ENCODE measurements around the gene VPS39. TPM values are rescaled to one million over a fixed set of nuclear protein-coding genes. Genes with fewer than 3 reads are reported as not detected.

Gene VPS39
- polyA plus RNA-seq, 1 of the 3 experiments (the other 2 are of a cell fraction), result 61.1 TPM

DNA sequence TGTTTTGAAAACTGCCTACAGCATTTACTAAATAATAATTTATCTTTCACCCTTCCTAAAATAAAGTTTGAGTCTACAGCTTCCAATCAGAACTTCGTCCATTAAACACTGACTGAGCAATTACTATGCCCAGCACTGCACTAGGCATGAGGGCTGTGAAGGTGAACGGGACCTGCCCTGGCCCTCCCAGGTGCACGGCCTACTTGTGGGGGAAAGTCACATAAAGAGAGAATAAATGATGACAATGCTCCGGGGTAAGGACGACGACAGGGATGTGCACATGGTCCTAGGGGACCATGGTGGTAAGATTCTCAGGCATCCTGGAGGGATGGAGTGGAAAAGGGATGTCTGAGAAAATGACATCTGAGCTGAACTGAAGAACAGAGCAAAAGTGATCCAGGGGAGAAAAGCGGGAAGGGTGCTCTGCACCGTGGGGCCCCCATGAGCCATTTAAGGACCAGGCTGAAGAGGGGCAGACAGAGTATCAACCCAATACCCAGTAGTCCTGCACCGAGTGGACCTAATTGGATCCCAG, 63.2 kb downstream of the VPS39 start (continued):
- TF ChIP-seq, protein P1, sequence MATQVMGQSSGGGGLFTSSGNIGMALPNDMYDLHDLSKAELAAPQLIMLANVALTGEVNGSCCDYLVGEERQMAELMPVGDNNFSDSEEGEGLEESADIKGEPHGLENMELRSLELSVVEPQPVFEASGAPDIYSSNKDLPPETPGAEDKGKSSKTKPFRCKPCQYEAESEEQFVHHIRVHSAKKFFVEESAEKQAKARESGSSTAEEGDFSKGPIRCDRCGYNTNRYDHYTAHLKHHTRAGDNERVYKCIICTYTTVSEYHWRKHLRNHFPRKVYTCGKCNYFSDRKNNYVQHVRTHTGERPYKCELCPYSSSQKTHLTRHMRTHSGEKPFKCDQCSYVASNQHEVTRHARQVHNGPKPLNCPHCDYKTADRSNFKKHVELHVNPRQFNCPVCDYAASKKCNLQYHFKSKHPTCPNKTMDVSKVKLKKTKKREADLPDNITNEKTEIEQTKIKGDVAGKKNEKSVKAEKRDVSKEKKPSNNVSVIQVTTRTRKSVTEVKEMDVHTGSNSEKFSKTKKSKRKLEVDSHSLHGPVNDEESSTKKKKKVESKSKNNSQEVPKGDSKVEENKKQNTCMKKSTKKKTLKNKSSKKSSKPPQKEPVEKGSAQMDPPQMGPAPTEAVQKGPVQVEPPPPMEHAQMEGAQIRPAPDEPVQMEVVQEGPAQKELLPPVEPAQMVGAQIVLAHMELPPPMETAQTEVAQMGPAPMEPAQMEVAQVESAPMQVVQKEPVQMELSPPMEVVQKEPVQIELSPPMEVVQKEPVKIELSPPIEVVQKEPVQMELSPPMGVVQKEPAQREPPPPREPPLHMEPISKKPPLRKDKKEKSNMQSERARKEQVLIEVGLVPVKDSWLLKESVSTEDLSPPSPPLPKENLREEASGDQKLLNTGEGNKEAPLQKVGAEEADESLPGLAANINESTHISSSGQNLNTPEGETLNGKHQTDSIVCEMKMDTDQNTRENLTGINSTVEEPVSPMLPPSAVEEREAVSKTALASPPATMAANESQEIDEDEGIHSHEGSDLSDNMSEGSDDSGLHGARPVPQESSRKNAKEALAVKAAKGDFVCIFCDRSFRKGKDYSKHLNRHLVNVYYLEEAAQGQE (IDR thresholded peaks at IDR 0.05; ENCODE audit: low read depth, low read length), result no peak
- no peak for TF ChIP-seq RXRA (IDR thresholded peaks at IDR 0.05; ENCODE audit: borderline replicate concordance, low read depth)
- TF ChIP-seq GABPA (IDR thresholded peaks at IDR 0.05; ENCODE audit: low read depth), result no peak
- TF ChIP-seq FOXM1 (IDR thresholded peaks at IDR 0.05; ENCODE audit: low read depth), result no peak

DNA sequence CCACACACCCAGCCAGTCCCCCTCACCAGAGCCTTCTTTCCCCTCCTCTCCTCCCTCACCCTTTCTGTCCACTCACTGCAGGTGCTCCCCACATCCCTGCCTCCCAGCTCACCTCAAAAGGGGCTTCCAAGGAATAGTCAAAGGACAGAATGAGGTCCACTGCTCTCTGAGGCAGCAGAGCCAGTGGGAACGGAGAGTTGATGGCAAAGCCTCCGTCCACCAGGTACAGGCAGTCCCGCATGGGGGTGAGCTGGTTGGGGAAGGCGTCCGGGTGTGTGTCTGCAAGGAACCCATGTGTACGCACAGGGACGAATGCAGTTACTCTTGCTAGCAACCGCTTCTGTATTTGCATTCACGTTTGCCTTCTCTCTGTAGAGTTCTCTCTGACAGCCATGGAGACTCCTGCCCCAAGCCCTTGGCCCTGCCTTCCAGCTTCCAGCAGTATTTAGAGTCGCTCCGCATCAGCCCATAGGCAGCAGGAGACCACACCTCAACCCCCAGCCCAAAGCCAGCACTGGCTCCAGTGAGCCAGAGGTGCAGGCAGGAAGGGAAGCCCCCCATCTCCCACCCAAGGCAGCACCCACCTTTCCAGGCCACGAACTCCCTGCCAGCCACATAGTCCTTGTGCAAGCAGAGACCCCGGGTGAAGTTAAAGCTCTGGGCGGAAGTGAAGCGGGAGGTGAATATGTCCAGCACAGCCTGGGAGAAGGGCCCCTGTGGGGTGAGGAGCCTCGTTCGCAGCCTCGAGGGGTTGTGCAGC, 64.1 kb downstream of the VPS39 start:
- H3K9ac ChIP-seq, result no peak overlapping the region
- no peaks in the 10 kb centered on the region for H3K4me1 ChIP-seq (ENCODE audit: control insufficient read depth in 1 of 2, insufficient read depth in 2 of 2, low read depth in 1 of 2, low read length in 1 of 2)
- DNase-seq, result no peak
- WGBS (ENCODE audit: low lambda C conversion rate), result 67% methylated on average over 11 of the region's 18 CpGs
- H3K4me3 ChIP-seq (ENCODE audit: low read depth in 2 of 2, low read length in 1 of 2), result no peak overlapping the region
- no peaks in the 10 kb centered on the region for H3K79me2 ChIP-seq (ENCODE audit: insufficient read depth)
- H3K27ac ChIP-seq (ENCODE audit: low read depth in 2 of 2, low read length in 1 of 2), result no peak overlapping the region
- H3K4me2 ChIP-seq, result no peak overlapping the region
- ChIA-PET CTCF (interaction anchor here (0.6 kb wide), 1 partner anchor 85 kb away, joined by 3 read pairs; no protein-coding TSS in a partner anchor), POLR2A (no interaction called here)
- H3F3A ChIP-seq (replicated peaks; ENCODE audit: insufficient read depth), result no peaks in the 10 kb centered on the region
- no peaks in the 10 kb centered on the region for H3K9me2 ChIP-seq
- H3K27me3 ChIP-seq (ENCODE audit: insufficient read depth), result no peaks in the 10 kb centered on the region; the same call in 1 of the 2 replicates
- TF ChIP-seq ELF1 (IDR thresholded peaks at IDR 0.05) (no peak), FOXM1 (IDR thresholded peaks at IDR 0.05; ENCODE audit: low read depth) (no peak), EP300 (IDR thresholded peaks at IDR 0.05; ENCODE audit: borderline replicate concordance in 1 of 2, low read depth in 1 of 2, low read length in 1 of 2) (no peak), RXRA (IDR thresholded peaks at IDR 0.05; ENCODE audit: borderline replicate concordance, low read depth) (no peak), FOXJ3 (CRISPR knock-in tag; IDR thresholded peaks at IDR 0.05) (no peak), MXI1 (IDR thresholded peaks at IDR 0.05; ENCODE audit: low read depth, low read length) (no peak)
- TF ChIP-seq, protein P2, sequence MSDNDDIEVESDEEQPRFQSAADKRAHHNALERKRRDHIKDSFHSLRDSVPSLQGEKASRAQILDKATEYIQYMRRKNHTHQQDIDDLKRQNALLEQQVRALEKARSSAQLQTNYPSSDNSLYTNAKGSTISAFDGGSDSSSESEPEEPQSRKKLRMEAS (IDR thresholded peaks at IDR 0.05; ENCODE audit: low read depth), result no peak
- TF ChIP-seq, protein P3, sequence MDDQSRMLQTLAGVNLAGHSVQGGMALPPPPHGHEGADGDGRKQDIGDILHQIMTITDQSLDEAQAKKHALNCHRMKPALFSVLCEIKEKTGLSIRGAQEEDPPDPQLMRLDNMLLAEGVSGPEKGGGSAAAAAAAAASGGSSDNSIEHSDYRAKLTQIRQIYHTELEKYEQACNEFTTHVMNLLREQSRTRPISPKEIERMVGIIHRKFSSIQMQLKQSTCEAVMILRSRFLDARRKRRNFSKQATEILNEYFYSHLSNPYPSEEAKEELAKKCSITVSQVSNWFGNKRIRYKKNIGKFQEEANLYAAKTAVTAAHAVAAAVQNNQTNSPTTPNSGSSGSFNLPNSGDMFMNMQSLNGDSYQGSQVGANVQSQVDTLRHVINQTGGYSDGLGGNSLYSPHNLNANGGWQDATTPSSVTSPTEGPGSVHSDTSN (IDR thresholded peaks at IDR 0.05), result no peak
- no peak overlapping the region for H2AFZ ChIP-seq (ENCODE audit: low read depth)
- no peaks in the 10 kb centered on the region for H3K36me3 ChIP-seq (replicated peaks in 1 of 2; ENCODE audit: control insufficient read depth in 1 of 2, insufficient read depth in 2 of 2, low read length in 1 of 2)
- no peaks in the 10 kb centered on the region for H4K20me1 ChIP-seq (ENCODE audit: insufficient read depth)
- no peaks in the 10 kb centered on the region for H3K9me3 ChIP-seq
